GM12872 (cell line): Measurements from ENCODE around the gene RAPGEF4.
A peak's percentile ranks its signal among the peaks of the same experiment; 100 is the strongest.

Experiments used
- TF ChIP-seq, protein P1 (sequence below): IDR thresholded peaks from 3 replicates; pipeline ENCODE4 v1.5.1; 2011; ENCODE audit warnings: low read depth, mild to moderate bottlenecking, low read length, moderate library complexity; ENCODE audit not compliant: insufficient read depth

RAPGEF4 gene

DNA sequence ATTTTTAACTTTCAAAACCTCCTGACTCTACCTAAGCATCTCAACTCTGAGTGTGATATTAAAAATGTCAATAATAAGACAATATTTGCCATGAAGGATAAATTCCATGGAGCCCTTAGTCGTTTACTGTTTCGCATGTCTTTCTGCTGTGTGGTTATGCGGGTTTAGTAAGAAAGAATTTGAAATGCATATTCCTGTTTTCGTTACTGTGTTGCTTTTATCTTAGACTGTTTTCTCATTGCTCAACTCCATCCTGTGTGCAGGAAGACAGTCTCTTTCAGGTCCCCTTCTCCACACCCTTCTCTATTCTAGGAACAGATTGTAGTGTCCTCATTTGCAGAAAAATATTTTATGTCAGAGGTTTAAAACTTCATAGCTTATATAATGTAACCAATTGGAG lies 257.5 kb downstream of the RAPGEF4 start:
- TF ChIP-seq, protein P1, sequence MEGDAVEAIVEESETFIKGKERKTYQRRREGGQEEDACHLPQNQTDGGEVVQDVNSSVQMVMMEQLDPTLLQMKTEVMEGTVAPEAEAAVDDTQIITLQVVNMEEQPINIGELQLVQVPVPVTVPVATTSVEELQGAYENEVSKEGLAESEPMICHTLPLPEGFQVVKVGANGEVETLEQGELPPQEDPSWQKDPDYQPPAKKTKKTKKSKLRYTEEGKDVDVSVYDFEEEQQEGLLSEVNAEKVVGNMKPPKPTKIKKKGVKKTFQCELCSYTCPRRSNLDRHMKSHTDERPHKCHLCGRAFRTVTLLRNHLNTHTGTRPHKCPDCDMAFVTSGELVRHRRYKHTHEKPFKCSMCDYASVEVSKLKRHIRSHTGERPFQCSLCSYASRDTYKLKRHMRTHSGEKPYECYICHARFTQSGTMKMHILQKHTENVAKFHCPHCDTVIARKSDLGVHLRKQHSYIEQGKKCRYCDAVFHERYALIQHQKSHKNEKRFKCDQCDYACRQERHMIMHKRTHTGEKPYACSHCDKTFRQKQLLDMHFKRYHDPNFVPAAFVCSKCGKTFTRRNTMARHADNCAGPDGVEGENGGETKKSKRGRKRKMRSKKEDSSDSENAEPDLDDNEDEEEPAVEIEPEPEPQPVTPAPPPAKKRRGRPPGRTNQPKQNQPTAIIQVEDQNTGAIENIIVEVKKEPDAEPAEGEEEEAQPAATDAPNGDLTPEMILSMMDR: no peak

GRCh38 chr2:172993931-172994717 lies 258.5 kb downstream of the RAPGEF4 start:
- TF ChIP-seq, protein P1: no peak

- TF ChIP-seq, protein P1: no peak
Observed at GRCh38 chr2:172994864-172995263, 259.2 kb downstream of the RAPGEF4 start.

DNA sequence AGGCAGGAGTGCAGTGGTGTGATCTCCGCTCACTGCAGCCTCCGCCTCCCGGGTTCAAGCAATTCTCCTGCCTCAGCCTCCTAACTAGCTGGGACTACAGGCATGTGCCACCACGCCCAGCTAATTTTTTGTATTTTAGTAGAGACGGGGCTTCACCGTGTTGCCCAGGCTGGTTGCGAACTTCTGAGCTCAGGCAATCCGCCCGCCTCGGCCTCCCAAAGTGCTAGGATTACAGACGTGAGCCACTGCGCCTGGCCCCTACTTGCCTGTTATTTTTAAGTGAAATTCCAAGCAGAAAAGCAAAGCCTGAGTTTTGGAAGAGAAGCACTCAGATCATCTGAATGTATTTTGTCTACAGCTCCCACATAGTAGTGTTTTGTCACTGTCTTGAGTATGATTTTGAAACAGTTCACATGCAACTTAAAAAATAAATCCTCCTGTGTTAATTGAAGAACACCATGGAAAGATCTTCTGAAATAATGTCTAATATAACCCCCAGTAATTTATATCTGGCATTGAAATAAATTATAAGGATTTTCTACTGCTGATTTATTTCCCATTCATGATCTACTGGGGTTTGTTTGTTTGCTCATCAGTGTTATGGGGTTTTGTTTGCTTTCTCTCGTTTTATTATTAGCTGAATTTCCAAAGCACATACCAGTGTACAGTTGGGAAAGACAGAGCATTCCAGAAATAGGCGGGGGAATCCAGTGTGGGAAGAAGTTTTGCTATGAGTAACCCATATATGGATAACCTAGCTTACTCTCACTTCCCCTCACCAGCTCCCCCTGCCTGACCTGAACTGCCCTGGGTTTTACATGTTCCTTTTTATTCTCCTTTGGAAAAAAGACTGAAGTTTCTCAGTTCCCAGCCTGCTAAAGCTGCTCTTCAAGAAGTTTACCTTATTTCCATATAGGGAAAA lies 259.9 kb downstream of the RAPGEF4 start:
- TF ChIP-seq, protein P1: peak; percentile 7; the same call in 1 of the 3 replicates

GRCh38 chr2:172996387-172996961 lies 260.8 kb downstream of the RAPGEF4 start:
- TF ChIP-seq, protein P1: no peak

DNA sequence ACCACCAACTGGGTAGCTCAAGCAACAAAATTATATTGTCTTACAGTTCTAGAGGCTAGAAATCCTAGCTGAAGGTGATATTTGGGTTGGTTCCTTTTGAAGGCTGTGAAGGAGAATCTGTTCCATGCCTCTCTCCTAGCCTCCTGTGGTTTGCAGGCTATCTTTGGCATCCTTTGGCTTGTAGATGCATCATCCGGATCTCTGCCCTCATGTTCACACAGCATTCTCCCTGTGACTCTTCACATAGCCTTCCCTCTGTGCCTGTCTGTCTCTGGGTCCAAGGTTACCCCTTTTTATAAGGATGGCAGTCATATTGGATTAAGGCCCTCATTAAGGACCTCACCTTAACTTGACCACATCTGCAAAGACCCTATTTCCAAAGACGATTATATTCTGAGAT lies 261.4 kb downstream of the RAPGEF4 start:
- TF ChIP-seq, protein P1: no peak

DNA sequence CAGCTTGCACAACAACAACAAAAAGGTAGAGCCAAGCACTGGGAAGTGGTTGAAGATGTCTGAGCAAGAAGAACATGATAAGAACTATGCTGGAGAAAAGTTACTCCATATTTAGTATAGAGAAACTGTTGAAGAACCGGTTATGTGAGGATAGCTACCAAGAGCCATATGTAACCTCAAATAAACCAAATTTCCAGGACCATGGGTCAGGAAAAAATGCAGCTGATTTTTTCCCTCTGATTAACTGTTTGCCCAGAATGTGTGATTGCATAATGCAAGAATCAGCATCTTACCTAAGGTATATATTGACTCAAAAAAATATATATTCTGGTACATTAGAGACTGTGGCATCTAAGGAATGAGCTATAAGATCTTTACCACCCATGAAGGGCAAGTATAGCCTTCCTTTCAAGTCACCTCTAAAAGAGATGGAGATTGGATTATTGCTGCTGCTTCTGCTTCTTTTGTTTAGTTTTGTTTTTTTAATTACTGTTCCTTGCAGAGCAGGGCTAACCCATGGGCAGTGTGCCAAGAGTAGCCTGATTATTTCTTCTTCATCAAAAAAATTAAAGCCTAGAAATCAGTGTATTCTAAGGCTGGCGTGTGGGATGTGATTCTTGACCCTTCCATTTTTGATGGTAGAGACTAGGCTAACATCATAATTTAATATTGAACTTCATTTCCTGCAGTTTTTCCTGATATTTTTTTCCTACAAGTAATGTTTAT lies 263.1 kb downstream of the RAPGEF4 start:
- TF ChIP-seq, protein P1: no peak
